ENCODE results near the gene FGF23.

DNA sequence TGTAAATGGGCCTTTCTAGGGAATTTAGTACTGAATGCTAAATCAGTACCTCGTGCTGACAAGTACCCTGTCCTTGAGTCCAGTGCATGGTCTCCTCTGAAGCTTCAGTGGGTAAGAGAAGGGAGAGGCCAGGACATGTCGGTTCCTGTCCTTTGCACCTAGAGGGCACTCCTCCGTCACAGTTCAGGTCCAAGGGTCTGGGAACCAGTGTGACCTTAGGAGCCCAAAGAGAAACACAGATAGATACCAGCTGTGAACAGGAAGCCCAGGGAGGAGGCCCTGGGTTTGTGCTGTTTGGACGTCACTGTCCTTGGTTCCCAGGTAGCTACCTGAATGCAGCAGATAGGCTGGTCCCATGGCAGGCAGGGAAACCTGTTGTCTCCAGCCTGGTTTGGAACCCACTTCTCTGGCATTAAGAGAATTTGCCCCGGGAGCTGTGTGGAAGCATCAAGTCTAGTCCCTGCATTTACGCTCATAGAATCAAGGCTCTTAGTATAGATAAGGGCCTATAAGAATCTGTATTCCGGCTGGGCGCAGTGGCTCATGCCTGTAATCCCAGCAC, 3.9 kb upstream of the FGF23 start:
- TF ChIP-seq, protein P1, sequence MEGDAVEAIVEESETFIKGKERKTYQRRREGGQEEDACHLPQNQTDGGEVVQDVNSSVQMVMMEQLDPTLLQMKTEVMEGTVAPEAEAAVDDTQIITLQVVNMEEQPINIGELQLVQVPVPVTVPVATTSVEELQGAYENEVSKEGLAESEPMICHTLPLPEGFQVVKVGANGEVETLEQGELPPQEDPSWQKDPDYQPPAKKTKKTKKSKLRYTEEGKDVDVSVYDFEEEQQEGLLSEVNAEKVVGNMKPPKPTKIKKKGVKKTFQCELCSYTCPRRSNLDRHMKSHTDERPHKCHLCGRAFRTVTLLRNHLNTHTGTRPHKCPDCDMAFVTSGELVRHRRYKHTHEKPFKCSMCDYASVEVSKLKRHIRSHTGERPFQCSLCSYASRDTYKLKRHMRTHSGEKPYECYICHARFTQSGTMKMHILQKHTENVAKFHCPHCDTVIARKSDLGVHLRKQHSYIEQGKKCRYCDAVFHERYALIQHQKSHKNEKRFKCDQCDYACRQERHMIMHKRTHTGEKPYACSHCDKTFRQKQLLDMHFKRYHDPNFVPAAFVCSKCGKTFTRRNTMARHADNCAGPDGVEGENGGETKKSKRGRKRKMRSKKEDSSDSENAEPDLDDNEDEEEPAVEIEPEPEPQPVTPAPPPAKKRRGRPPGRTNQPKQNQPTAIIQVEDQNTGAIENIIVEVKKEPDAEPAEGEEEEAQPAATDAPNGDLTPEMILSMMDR (IDR thresholded peaks at IDR 0.05; ENCODE audit: insufficient read depth, low read length, poor library complexity, severe bottlenecking) = no peak
- no peak for TF ChIP-seq EZH2phosphoT487 (conservative IDR thresholded peaks at IDR 0.05; ENCODE audit: low read length)

Measured in SU-DHL-6 (cell line).